ENCODE data around the gene CETP.

CETP gene

GRCh38 chr16:57023541-57024249 is 61.9 kb downstream of the CETP start:
- peak in 1 of 2 donors; percentile 17 for DNase-seq

DNA sequence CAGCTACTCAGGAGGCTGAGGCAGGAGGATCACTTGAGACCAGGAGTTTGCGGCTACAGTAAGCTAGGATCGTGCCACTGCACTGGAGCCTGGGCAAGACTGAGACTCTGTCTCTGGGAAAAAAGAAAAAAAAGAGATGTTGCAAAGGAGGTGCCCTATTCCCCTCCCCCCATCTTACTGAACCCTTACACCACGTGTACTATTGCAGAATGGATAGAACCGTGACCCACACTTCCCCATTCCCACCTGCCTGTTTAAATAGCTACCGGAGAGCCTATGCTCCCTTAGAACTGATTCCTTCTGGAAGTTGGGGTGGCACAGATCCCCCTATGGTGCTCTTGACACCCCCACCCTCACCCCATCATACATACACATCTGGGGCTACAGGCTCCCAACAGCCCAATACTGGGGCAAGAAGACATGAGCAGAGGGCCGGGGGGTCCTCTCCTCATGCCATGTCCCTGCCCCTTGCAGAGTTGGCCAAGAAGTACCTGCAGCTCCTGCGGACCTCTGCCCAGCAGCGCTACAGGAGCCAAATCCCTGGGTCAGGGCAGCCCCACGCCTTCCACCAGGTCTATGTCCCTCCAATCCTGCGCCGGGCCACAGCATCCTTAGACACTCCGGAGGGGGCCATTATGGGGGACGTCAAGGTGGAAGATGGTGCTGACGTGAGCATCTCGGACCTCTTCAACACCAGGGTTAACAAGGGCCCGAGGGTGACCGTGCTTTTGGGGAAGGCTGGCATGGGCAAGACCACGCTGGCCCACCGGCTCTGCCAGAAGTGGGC is 63.3 kb downstream of the CETP start:
- peak in 1 of 2 donors; percentile 41 for DNase-seq

GRCh38 chr16:57025941-57026777 is 64.4 kb downstream of the CETP start:
- DNase-seq, result no peak

GRCh38 chr16:57026778-57027062 is 65.0 kb downstream of the CETP start:
- DNase-seq, result no peak

DNA sequence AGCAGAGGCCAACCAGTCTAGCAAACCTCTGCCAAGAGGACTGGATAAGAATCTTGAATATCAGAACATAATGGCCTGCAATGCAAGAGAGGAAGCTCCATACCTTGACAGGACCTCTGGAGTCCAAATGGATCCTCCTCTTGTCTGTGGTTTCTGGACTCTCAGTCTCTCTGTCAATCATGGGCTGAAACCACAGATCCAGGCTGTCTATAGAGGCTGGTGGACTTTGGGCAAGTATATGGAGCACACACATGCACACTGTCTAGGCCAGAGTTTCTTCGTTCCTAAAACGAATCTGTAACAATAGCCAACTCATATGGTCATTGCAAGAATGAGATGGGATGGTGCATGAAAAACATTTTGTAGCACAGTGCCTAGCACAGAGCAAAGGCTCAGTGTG is 65.3 kb downstream of the CETP start:
- DNase-seq, result no peak

DNA sequence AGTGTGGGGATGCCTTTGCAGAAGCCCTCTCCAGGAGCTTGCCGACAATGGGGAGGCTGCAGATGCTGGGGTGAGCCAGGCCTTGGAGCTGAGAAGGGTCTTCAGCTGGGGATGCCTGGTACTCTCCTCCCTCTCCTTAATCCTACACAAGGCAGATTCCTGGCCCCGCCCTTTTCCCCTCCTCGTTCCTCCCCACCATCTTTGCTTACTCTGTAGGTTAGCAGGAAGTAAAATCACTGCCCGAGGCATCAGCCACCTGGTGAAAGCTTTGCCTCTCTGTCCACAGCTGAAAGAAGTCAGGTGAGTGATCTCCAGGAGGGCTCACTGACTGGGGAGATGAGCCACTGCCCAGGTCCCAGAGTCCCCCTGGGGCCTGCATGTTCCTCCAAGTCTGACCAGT is 66.3 kb downstream of the CETP start:
- DNase-seq, result no peak

- no peak for DNase-seq
Observed at GRCh38 chr16:57029161-57030160, 67.7 kb downstream of the CETP start.

DNA sequence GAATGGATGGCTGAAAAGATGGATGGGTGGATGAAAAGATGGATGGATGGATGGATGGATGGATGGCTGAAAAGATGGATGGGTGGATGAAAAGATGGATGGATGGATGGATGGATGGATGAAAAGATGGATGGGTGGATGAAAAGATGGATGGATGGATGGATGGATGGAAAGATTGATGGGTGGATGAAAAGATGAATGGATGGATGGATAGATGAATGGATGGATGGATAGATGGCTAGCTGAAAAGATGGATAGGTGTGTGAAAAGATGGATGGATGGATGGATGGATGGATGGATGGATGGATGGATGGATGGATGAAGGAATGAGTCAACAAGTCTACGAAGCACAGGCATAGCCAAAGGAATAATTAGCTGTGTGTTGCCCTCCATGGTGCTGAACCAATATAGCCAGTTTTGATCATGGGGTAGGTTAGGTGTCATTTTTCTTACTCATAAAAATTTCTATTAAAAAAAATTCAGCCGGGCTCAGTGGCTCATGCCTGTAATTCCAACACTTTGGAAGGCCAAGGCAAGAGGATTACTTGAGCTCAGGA is 68.7 kb downstream of the CETP start:
- no peak for DNase-seq

DNA sequence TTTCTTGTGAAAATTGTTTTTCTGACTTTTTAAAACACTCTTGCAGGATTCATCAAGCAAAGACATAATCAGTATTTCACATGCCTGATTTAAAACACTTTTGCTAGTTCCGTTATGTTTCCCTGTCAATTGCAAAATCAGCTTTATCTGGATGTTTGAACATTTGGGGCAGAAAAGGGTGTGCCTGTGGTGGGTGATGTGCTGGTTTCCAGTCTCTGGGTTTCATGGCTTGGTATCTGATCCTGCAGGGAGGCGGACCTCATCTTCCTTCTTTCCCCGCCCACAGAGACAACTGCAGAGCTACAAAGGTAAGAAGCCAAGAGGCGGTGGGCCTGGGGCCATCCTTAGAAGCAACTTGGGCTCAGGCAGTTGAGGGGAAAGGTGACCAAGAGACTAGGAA is 69.4 kb downstream of the CETP start:
- no peak for DNase-seq

DNA sequence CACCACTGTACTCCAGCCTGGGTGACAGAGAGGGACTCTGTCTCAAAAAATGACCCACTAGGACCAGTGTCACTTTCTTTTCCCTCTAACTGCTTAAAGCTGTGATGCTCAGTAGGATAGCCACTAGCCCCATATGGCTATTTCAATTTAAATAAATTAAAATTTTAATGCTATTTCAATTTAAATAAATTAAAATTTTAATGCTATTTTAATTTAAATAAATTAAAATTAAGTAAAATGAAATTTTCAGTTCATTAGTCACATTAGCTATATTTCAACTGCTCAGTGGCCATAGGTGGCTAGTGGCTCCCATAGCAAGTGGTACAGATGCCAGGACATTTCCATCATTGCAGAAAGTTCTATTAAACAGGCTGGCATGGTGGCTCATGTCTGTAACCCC is 70.6 kb downstream of the CETP start:
- DNase-seq, result no peak

DNA sequence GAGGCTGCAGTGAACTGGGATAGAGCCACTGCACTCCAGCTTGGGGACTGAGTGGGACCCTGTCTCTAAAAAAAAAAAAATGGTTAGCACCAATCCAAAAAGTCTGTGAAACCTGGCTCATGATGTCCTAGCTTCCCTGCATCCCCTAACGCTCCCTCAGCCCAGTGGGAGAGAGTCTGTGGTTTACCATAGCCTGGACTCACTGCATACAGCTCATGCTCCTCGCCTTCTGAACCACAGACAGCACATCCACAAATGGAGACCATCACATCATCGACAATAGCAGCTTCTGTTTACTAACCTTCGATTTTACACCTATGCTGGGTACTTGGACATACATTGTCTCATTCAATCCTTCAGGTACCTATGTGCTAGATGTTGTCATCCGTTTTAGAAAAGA is 71.2 kb downstream of the CETP start:
- no peak for DNase-seq

All from inflammatory macrophage (primary cell).